Prostate gland (tissue), 1 donor: ENCODE measurements around the gene INAFM1.

Source experiments
- POLR2A ChIP-seq: fragments of 450-650 bp; IDR thresholded peaks from one replicate; pipeline ENCODE4 v1.6.1; 2016; ENCODE audit warnings: antibody characterized with exemption, mild to moderate bottlenecking
- POLR2AphosphoS5 ChIP-seq: sonication (generic); formaldehyde crosslinking; IDR thresholded peaks from one replicate; pipeline ENCODE4 v1.6.1; 2017; ENCODE audit warnings: antibody characterized with exemption

- no peak for TF ChIP-seq POLR2AphosphoS5
- no peak for TF ChIP-seq POLR2A
These were observed 48.7 kb downstream of the INAFM1 start for GRCh38 chr19:47323409-47323808.
